PFSK-1 (cell line): ENCODE data around the gene PLS3.

ENCODE experiments used
- FOXP2 ChIP-seq: optimal IDR thresholded peaks from 2 replicates; pipeline ENCODE3; 2011; ENCODE audit warnings: borderline replicate concordance, control low read depth, inconsistent platforms; ENCODE audit not compliant: insufficient read depth; ENCODE audit errors: extremely low read length, extremely low read depth
- POLR2AphosphoS5 ChIP-seq: IDR thresholded peaks from 2 replicates; pipeline ENCODE4 v1.6.1; 2012; ENCODE audit warnings: low read depth, mild to moderate bottlenecking, control low read depth, low read length, moderate library complexity
- REST ChIP-seq, 2 experiments: IDR thresholded peaks; 2 replicates each; pipeline versions ENCODE4 v1.6.1 to v1.8.0; 2011 to 2012; ENCODE audit warnings: low read depth in 2 of 2, low read length in 2 of 2, control low read depth in 1 of 2, inconsistent platforms in 1 of 2, mild to moderate bottlenecking in 1 of 2, moderate library complexity in 1 of 2; ENCODE audit not compliant: insufficient read depth in 1 of 2
- SIN3A ChIP-seq: IDR thresholded peaks from 2 replicates; pipeline ENCODE4 v1.6.1; 2012; ENCODE audit warnings: mild to moderate bottlenecking, low read length, moderate library complexity, borderline replicate concordance; ENCODE audit not compliant: insufficient read depth
- TAF1 ChIP-seq: IDR thresholded peaks from 2 replicates; pipeline ENCODE4 v1.6.1; 2012; ENCODE audit warnings: low read length, control low read depth, borderline replicate concordance; ENCODE audit not compliant: insufficient read depth

The PLS3 gene

GRCh38 chrX:115579327-115579726 lies 18.4 kb downstream of the PLS3 start:
- TF ChIP-seq POLR2AphosphoS5 (no peak), SIN3A (no peak), REST (IDR thresholded peaks at IDR 0.05; ENCODE audit: insufficient read depth in 1 of 2, low read depth in 2 of 2, low read length in 2 of 2) (no peak), TAF1 (no peak), FOXP2 (no peak)

- TF ChIP-seq SIN3A (no peak), POLR2AphosphoS5 (no peak), REST (IDR thresholded peaks at IDR 0.05; ENCODE audit: insufficient read depth in 1 of 2, low read depth in 2 of 2, low read length in 2 of 2) (no peak), FOXP2 (no peak)
These were observed 18.9 kb downstream of the PLS3 start for GRCh38 chrX:115579786-115580294.

GRCh38 chrX:115581759-115582615 lies 21.0 kb downstream of the PLS3 start:
- TF ChIP-seq SIN3A (no peak), TAF1 (no peak), REST (IDR thresholded peaks at IDR 0.05; ENCODE audit: insufficient read depth in 1 of 2, low read depth in 2 of 2, low read length in 2 of 2) (no peak), POLR2AphosphoS5 (no peak)

GRCh38 chrX:115582616-115583495 lies 21.9 kb downstream of the PLS3 start:
- TF ChIP-seq FOXP2, result no peak
- TF ChIP-seq SIN3A, result no peak
- no peak for TF ChIP-seq TAF1
- TF ChIP-seq REST (IDR thresholded peaks at IDR 0.05; ENCODE audit: insufficient read depth in 1 of 2, low read depth in 2 of 2, low read length in 2 of 2), result no peak
- no peak for TF ChIP-seq POLR2AphosphoS5
